GM21619 (cell line): ENCODE data around the gene DOCK8.
"Not testable (repeated sequence)": the region's sequence is repeated elsewhere in the genome, so short reads cannot be mapped to it uniquely, and the experiment has no call there.

Experiments used
- ATAC-seq: cut with Tn5 transposase; IDR thresholded peaks from one replicate; pipeline ENCODE4 v1.9.1; 2021; ENCODE audit not compliant: unreplicated experiment

DOCK8 gene

DNA sequence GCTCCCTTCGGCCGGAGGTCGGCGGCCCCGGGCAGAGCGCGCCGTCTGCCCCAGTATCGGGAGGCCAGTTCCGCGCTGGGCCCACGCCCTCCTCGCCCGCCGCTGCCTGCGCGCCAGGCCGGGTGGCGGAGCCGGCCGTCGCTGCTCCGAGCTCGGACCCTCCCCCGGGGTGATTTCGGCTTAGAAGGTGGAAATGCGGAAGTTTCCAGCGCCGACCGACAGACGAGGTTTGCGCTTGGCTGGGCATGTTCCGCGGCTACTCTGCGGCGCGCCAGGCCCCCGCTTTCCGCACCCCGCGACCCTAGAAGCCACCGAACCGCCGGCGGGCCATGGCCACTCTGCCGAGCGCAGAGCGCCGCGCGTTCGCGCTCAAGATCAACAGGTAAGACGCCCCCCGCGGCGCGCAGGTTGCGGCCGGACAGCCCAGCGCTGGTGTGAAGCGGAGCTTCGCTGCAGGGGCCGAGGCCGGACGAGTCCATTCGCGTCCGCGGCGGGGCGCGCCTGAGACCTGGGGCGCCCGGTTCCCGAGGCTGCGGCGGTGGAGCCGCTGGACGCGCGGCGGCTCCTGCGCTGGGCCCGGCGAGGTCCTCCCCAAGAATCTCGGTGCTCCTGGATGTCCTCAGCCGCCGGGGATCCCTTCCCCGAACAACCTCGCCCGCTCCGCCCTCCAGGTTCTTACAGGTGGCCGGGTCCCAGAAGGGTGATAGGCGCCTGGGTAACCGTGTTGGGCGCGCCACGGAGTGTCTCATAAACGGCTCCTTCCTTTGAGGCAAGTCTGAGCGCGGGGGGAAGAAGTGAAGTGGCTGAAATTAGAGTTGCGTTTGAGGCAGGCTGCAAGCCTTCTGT, at the start of gene DOCK8:
Gene DOCK8, plus strand, starts transcription at position 218 of the 846 bp plus-strand sequence. Its CDS starts 112 bp downstream, at position 330.
- ATAC-seq, result peak; percentile 87

DNA sequence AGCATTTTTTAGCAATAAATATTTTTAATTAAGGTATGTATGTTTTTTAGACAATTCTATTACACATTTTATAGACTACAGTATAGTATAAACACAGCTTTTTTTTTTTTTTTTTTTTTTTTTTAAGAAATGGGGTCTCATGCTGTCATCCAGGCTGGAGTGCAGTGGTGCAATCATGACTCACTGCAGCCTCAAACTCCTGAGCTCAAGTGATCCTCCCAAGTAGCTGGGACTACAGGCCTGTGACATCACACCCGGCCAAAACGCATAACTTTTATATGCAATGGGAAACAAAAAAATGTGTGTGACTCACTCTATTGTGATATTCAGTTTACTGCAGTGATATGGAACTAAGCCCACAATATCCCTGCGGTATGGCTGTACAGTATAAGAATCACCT, 44.9 kb upstream of the DOCK8 start:
- not testable (repeated sequence) for ATAC-seq

DNA sequence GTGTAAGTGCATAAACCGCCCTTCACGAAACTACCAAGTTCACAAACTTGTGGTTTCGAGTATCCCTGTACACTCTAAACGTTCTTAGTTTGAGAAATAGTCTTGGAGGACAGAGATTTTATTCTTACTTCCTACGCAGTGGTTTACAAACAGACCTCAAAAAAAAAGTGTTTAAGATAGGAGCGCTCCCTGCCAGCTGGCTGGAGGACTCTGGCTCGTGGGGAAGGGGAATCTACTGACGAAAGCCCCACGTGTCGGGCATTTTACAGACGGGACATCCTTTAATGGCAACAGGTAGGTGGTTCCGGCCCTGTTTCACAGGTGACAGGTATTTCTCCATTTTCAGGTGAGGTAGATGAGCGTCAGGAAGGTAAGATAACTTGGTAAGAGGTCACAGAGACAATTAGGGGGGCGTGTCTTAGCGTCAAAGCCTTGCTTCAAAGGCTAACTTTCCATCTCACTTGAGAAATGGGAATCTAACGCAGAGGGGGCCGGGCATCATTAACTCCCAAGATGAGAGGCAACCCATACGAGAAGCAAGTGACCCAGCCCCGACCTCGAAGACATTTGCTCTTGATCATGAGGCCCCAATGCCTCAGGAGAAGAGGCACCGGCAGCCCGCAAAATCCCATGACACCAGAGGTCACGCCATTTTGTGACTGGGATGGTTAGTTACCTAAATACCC, 36.4 kb upstream of the DOCK8 start:
- ATAC-seq, result not testable (repeated sequence)

DNA sequence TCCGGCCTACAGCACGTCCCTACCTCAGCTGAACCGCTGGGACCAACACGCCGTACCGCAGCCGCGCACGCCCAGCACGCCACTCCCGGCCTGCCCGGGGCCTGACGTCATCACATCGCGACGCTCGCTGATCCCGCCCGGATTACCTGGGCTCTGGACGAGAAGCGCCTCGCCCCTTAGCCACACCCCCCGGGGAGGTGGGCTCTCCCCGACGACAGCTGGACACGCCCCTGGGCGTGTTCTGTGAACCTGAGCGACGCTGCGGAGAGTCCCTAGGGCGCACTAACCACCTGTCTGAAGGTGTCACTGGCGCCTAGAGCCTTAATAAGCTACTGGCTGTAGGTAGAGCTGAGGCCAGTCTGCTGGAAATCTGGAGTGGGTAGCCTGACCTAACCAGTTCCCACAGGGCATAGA, 35.7 kb upstream of the DOCK8 start, which contains the start of gene ZNG1A:
Gene ZNG1A, minus strand, starts transcription at position 87 of the 414 bp plus-strand sequence. CDS start 87 bp downstream, outside the sequence.
- ATAC-seq, result not testable (repeated sequence)

DNA sequence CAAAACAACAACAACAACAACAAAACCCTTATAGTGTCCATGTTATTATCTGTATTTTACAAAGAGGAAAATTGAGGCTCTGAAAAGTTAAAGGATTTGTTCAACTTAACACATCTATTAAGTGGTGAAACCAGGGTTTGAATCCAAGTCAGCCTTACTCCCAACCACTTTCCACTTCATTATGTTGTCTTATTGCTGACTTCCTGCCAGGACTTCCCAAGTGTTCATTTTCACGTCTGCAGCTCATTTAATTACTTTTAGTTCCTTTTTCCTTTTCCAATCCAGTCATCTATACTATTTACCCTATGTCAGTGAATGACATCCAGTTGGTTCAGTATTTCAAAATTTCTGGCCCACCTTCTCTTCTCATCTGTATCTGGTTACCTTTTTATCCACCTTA, 15.1 kb upstream of the DOCK8 start:
- ATAC-seq, result not testable (repeated sequence)

DNA sequence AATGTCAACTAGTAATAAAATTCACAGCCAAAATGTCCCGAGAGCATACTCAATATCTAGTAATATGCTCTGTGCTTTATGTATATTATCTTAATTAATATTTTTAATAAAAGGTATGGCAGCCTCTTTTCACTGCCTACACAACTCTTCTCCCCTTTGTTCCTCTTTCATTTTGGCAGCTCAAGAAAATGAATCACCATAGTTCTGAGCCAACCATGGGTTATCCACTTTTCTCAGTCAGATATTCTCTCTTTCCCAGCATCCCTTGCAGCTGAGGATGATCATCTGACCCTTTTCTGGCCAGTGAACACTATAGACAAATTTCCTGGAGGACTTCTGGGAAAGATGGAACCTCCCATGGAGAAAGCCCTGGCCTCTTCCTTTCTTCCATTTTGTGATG, 8.2 kb upstream of the DOCK8 start:
- no peak for ATAC-seq

DNA sequence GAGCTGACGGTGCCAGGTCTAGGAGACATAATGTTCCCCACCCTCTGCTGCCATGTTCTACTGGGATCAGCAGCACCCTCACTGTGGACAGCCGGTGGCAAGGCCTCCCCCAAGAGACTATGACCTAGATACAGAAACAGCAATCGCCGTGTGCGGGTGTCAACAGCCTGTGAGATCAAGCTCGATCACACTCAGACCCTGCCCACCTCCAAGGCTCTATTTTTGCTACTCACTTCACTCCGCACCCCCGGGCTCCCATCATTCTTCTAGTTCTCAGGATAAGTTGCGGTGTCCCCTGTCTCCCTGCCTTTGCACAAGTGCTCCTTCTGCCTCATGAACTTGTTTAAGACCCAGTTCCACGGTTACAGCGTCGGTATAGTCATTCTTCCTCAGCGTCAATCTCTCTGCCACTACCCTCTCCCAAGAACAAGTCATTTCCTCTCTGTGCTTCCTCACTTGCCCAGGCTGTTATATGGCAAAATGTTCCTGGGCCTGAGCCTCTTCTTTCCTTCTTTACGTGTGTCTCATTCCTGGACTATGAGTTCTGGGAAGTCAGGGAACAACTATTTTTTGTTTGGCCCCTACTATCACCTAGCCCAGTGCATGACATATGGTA, 5.4 kb upstream of the DOCK8 start:
- ATAC-seq, result no peak

DNA sequence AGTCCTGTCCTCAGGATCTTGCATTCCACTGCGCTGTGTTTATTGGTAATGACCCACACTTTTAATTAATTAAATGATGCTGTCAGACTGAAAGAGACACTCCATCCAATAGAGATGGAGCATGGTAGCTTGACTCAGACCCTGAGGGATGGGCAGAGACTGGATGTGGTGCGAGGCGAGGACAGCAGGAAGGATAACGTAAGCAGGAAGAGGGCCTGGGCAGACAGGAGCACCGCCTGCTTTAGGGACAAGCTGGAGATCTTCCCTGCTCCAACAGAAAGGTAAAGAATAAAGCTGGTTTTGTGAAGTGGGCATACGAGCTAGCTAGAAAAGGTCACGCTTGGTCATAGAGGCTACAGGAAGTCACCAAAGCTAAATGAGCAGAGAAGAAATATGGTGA, 3.6 kb upstream of the DOCK8 start:
- ATAC-seq, result no peak

DNA sequence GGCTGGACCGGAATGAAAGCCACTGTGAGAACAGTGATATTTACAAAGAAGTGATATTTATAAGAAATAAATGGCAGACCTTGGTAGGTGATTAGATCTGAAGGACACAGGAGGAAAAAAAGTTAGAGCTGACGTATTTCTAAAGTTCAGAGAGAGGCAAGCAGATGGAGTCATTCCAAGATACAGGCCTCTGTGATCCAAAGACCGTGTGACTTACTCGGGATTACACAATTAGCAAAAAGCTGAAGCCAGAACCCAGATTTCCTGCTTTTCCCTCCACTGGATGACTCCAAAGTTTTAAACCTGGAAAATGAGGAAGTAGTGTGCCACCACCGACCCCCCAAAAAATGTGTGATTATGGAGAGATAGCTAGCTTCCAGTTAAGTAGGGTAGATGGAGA, 3.1 kb upstream of the DOCK8 start:
- no peak for ATAC-seq

DNA sequence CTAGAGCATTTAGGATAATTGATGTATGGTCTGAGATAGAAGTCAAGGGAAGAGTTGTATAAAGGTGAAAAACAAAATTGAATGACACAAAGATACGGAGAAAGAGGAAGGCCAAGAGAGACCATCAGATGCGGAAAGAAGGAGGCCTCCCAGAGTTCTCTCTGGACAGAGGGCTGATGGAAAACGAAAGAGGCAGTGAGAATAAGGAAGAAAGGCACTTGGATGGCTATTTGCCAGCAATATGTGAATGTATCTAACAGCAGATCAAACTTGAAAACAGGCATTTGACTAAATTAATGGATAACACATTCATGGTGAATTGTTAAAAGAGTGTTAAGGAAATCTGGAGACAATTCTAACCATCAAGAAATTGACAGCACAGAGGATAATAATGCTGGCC, 2.4 kb upstream of the DOCK8 start:
- no peak for ATAC-seq

DNA sequence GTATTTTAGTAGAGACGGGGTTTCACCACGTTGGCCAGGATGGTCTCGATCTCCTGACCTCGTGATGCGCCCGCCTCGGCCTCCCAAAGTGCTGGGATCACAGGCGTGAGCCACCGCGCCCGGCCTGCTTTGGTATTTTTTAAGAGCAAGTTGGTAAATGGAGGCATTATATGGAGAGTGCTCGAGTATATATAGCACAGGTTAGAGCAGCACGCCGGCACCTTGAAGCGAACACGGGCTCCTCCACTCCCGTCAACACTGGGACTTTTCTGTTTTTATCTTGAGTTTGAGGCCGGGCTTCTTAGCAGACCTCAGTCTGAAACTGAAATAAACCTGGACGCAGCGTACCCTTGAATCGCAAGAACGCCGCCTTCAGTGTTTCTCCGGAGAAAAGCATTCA, 764 bp upstream of the DOCK8 start:
- not testable (repeated sequence) for ATAC-seq

DNA sequence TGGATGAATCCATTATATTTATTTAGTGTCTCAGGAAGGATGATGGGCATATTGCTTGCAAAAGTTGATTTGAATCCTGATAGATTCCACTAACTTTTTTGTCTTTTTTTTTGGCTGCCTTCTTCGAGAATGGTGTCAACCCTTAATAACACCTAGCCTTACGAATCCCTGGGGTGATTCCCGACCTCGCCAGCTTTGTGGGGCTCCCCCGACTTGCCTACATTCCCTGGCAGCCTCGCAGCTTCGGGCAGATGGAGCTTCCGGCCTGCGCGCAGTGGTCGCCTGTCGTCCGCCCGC, 366 bp upstream of the DOCK8 start:
- ATAC-seq, result no peak

DNA sequence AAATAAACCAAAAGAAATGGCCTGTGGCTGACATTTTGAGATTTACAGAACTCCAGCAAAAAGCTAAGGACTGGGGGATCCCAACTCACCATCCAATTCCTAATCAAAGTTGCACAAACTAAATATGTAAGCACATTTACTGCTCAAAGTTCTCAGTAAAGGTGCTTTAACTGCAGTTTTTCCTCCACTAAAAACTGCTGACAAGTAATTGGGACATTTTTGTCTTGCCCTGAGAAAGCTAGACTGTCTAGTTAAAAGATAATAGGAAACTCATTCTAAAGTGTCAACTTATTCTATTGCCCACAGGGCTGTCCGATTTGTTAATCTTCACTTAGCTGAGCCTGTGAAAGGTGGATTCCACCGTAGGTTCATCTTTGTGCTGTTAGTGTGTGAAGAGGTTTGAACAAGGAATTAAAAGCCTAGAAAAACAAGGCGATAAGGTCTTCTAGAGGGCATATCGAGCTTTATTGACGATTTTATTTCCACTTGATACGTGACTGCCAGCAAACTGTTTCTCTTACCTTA, 1.0 kb downstream of the DOCK8 start:
- no peak for ATAC-seq

DNA sequence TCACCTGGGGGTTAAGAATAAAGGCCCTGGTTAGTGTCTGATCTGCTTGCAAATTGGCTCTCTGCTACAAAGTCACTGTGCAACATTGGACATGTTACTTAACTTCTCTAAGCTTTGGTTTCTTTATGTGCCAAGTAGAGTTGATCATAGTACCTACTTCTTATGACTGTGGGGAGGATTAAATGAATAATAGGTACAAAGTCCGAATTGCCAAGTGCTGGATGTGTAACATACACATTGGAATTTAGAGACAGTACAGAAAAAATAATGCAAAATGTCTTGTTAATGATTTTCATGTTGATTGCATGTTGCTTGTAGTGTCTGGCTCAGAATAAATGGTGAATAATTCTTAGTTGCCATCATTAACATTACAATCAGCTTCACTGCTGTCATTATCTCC, 2.2 kb downstream of the DOCK8 start:
- no peak for ATAC-seq

DNA sequence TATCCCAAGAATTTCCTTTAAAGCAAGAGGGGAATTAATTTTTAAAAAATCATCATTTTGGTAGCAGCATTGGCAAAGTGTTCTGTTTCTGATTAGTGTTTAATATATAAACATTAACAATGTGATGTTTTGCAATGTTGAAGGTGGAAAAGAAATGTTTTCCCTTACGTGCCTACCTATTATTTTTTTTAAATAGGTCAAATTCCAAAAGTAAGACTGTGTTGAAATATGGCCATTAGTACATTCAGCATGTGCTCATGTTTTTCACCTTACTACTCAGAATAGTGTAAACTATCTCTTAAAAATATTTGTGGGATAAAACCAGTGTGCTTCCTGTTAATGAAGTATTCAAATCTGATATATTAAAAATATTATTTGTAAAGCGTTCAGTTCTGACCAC, 3.3 kb downstream of the DOCK8 start:
- no peak for ATAC-seq

DNA sequence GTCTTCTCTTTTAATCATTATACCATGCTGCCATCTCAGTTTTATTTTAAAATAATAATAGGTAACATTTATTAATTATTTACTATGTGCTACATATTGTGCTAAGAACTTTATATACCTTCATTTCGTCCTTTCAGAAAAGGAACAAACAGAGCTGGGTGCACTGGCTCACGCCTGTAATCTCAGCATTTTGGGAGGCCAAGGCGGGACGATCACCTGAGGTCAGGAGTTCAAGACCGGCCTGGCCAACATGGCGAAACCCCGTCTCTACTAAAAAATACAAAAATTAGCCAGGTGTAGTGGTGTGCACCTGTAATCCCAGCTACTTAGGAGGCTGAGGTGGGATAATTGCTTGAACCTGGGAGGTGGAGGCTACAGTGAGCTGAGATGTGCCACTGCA, 4.4 kb downstream of the DOCK8 start:
- not testable (repeated sequence) for ATAC-seq

DNA sequence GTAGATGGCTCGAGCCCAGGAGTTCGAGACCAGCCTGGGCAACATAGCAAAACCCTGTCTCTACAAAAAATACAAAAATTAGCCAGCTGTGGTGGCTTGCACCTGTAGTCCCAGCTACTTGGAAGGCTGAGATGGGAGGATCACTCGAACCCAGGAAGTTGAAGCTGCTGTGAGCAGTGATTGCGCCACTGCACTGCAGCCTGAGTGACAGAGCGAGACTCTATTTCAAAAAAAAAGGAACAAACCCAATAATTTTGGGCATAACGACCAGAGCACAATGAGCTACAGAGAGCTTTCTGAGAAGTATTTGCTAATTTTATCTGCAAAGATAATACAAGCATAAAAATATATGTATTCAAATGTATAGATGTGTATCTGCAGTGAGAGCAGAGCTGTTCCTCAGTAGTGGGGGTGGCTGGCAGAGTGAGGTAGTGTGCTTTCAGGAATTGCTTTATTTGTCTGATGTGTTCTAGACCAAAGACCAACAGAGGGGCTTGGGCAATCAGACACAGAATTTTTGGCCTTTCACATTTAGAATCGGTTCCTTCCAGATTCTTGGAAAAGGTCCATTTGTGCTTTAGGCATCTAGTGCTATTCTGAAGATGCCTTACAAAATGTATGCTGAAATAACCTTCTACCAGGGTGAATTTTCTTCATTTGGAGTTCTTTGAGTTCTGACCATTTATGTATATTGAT, 5.2 kb downstream of the DOCK8 start:
- ATAC-seq, result no peak

DNA sequence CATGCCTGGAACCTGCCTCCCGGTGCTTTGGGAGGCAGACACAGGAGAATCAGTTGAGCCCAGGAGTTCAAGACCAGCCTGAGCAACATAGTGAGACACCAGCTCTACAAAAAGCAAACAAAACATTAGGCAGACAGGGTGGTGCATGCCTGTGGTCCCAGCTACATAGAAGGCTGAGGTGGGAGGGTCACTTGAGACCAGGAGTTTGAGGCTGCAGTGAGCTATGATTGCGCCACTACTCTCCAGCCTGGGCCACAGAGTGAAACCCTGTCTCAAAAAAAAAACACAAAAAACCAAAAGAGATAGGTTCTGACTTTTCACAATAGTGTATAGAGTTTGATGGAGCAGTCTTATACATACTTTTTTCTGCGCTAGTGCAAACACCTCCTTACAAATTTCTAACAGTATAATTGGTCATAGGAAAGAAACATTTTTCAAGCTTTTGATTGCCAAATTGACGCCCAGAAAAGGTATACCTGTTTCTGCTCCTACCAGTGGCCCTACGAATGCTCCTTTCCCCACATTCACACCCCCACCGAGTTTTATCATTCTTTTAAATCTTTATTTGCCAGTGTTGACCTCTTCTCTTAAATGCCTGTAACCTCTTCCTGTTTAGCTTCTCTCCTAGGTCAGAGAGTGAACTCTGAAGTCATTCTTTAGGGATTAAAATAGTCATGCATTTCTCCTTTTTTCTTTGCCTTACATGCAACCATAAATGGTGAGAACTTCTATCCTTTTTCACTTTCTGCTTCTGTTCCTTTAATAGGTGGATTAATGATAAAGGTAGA, 7.5 kb downstream of the DOCK8 start:
- ATAC-seq, result no peak

DNA sequence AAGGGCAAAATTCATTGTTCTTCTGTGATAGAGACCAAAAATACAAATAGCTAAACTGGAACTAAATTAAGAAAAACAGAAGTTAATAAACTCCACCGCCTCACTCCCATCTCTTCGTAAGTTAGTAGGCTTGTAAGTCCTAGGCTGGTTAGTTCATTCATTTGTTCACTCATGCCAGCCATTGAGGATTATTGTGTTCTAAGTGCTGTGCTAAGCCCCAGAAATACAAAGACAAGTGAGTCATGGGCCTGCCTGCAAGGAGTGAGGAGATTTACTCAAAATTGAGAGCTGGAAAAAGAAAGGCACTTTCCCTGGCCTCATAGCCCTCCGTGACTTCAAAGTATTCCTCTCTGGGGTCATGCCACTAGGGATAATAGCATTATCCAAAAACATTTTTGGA, 8.5 kb downstream of the DOCK8 start:
- ATAC-seq, result no peak

DNA sequence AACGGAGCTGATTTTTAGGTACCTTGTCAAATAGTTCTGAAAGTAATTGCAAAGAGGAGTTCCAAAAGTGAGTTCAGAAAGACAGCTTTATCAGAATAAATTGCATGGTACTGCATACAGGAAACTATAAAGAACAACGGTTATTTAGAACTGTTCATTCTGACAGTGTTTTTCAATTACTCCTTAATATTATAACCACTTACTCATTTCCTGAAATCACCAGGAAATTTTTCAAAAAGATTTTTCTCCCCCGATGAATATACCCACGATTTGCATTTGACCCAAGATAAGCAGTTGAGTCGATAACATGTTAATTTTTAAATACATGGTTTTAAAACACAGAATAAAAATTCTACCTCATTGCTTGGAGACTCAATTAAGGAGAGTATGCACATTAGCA, 9.4 kb downstream of the DOCK8 start:
- ATAC-seq, result no peak
